Suprapubic skin (tissue), 4 donors: Measurements from ENCODE around the gene SCN5A. TPM values are rescaled to one million over a fixed set of nuclear protein-coding genes. Genes with fewer than 3 reads are reported as not detected.
A peak's percentile ranks its signal among the peaks of the same experiment; 100 is the strongest.

ENCODE experiments used
- DNase-seq, 2 donors: peaks; one replicate each; pipeline ENCODE4 v3.0.0-alpha.2; 2019; ENCODE audit warnings: low spot score in 2 of 2
- H3K27ac ChIP-seq: fragments of 200-600 bp; sonication (generic); one replicate; pipeline ENCODE4 v1.5.1; 2019
- H3K27me3 ChIP-seq: fragments of 200-600 bp; sonication (generic); one replicate; pipeline ENCODE4 v1.5.1; 2019
- H3K36me3 ChIP-seq: fragments of 200-600 bp; sonication (generic); one replicate; pipeline ENCODE4 v1.5.1; 2019
- H3K4me1 ChIP-seq: fragments of 200-600 bp; sonication (generic); one replicate; pipeline ENCODE4 v1.5.1; 2019
- H3K4me3 ChIP-seq: fragments of 200-600 bp; sonication (generic); one replicate; pipeline ENCODE4 v1.5.1; 2019; ENCODE audit warnings: mild to moderate bottlenecking
- H3K9me3 ChIP-seq: fragments of 200-600 bp; sonication (generic); one replicate; pipeline ENCODE4 v1.5.1; 2019
- EP300 ChIP-seq: sonication (generic); formaldehyde crosslinking; IDR thresholded peaks from one replicate; pipeline ENCODE4 v1.6.1; 2017; ENCODE audit warnings: antibody characterized with exemption
- POLR2A ChIP-seq, 2 donors: fragments of 450-650 bp; IDR thresholded peaks; one replicate each; pipeline ENCODE4 v1.6.1; 2017; ENCODE audit warnings: antibody characterized with exemption in 2 of 2, mild to moderate bottlenecking in 2 of 2, moderate library complexity in 2 of 2
- POLR2AphosphoS5 ChIP-seq, 3 donors: sonication (generic); formaldehyde crosslinking; IDR thresholded peaks; one replicate each; pipeline ENCODE4 v1.6.1; 2017; ENCODE audit warnings: antibody characterized with exemption in 3 of 3
- WGBS: methylation state at CpG from one replicate; pipeline ENCODE4 v1.1.5; 2018; 5-methylcytosine and 5-hydroxymethylcytosine counted together
- total RNA-seq, 4 donors: library from RNA; depleted of rRNA; stranded (reverse); fragments of >200 nt; gene quantifications; one replicate each; pipeline ENCODE4 v1.1.0, GENCODE V29; 2016
- TF ChIP-seq, protein P1 (sequence below), 2 donors: fragments of 200-600 bp in 1 of 2; fragments of 450-650 bp in 1 of 2; sonication (generic) in 1 of 2; IDR thresholded peaks; one replicate each; pipeline ENCODE4 v1.5.1; 2016 to 2019; ENCODE audit warnings: antibody characterized with exemption in 2 of 2, mild to moderate bottlenecking in 1 of 2, moderate library complexity in 1 of 2

SCN5A gene
- total RNA-seq, 4 donors from 2014 or later: 0.15 to 1.1 (median 1.0) TPM; not detected in 1

DNA sequence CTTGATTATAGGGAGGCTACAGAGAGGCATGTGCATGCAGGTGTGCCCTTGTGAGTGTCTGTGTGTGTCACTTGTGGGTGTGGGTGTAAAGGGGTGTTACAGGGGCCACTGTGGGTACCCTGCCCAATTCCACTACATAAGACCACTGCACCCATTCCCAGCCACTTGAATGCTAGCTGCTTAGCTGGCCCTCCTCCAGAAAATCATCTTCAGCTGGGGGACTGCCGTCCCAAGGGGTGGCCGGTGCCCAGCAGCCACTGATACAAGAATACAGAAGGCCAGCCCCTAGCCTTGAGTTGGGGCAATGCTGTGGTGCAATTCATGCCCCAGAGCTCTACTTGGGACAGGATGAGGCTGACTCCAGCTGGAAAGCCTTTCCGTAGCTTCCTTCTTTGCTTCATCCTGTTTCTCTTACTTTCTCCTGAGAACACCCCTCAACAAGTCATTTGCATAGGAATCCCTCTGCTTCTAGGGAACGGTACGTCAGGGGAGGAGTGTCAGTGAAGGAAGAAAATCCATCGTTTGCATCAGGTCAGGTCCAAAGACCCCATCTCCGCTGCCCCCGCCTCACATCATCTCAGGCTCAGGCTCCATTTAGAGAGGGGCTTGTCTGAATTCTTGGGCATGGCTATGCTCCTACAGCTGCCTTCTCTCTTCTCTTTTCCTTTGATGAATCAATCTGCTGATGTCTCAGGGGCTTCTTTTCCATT lies 72.0 kb downstream of the SCN5A start:
- Histone ChIP-seq H3K27me3 (peaks cover 9% of the 10 kb centered on the region), H3K4me3 (no peak overlapping the region), H3K9me3 (no peaks in the 10 kb centered on the region), H3K36me3 (no peaks in the 10 kb centered on the region), H3K27ac (no peak overlapping the region), H3K4me1 (no peaks in the 10 kb centered on the region)
- DNase-seq: peak in 1 of 2 donors; percentile 43
- WGBS: 80% methylated on average over 8 of the region's 8 CpGs
- TF ChIP-seq EP300: no peak

DNA sequence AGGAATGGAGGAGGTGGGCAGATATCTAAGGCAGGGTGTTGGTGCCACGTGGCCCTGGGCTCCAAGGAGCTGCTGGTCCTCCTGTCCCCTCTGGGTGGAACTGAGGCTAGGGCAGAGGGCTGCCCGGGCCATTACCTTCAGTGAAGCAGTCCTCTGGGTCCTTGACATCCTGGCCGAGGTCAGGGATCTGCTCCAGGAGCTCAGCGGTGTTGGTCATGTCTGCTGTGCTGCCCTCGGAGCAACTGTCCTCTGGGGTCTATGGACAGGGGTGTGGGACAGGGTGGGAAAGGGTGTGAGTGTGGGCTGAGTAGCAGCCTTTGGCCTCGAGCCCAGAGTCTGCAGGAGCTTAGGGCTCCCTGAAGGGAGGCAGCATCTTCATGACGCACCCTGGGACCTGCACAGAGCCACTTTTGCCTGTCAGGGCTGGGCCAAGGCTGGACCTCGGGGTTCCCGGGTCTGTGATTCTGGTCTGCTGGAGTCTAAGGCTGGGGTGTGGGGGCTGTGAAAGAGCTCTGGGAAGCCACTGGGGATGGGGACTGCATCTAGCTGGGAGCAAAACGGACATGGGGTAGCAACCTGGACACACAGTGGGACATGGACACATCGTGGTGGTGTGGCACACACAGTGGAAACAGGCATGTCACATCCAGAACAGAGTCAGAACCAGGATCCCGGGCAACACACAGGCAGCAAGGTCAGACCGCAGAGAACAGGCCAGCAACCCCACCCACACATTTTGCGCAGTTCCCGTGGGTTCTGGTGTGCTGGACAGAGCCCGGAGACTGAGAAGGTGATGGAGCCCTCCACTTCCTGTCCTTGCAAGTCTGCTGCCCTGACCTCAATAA lies 72.7 kb downstream of the SCN5A start:
- H3K27me3 ChIP-seq: peaks cover 9% of the 10 kb centered on the region
- no peaks in the 10 kb centered on the region for H3K9me3 ChIP-seq
- H3K36me3 ChIP-seq: no peaks in the 10 kb centered on the region
- 84% methylated on average over 12 of the region's 16 CpGs for whole genome bisulfite sequencing
- H3K27ac ChIP-seq: no peak overlapping the region
- TF ChIP-seq, protein P1, sequence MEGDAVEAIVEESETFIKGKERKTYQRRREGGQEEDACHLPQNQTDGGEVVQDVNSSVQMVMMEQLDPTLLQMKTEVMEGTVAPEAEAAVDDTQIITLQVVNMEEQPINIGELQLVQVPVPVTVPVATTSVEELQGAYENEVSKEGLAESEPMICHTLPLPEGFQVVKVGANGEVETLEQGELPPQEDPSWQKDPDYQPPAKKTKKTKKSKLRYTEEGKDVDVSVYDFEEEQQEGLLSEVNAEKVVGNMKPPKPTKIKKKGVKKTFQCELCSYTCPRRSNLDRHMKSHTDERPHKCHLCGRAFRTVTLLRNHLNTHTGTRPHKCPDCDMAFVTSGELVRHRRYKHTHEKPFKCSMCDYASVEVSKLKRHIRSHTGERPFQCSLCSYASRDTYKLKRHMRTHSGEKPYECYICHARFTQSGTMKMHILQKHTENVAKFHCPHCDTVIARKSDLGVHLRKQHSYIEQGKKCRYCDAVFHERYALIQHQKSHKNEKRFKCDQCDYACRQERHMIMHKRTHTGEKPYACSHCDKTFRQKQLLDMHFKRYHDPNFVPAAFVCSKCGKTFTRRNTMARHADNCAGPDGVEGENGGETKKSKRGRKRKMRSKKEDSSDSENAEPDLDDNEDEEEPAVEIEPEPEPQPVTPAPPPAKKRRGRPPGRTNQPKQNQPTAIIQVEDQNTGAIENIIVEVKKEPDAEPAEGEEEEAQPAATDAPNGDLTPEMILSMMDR (IDR thresholded peaks at IDR 0.05): no peak
- TF ChIP-seq EP300: no peak
- TF ChIP-seq POLR2A (IDR thresholded peaks at IDR 0.05): no peak
- no peak for TF ChIP-seq POLR2AphosphoS5 (IDR thresholded peaks at IDR 0.05)
- peak in 1 of 2 donors; percentile 77 for DNase-seq
- H3K4me3 ChIP-seq: no peak overlapping the region
- H3K4me1 ChIP-seq: no peaks in the 10 kb centered on the region

GRCh38 chr3:38576131-38576525 lies 73.4 kb downstream of the SCN5A start:
- Histone ChIP-seq H3K4me1 (no peaks in the 10 kb centered on the region), H3K36me3 (no peaks in the 10 kb centered on the region), H3K9me3 (no peaks in the 10 kb centered on the region), H3K4me3 (no peak overlapping the region), H3K27ac (no peak overlapping the region), H3K27me3 (peaks cover 9% of the 10 kb centered on the region)
- DNase-seq: no peak
- no peak for TF ChIP-seq POLR2A (IDR thresholded peaks at IDR 0.05)
- no peak for TF ChIP-seq POLR2AphosphoS5 (IDR thresholded peaks at IDR 0.05)
- no peak for TF ChIP-seq EP300
- TF ChIP-seq, protein P1 (IDR thresholded peaks at IDR 0.05): no peak
- 100% methylated on average over 3 of the region's 5 CpGs for WGBS

DNA sequence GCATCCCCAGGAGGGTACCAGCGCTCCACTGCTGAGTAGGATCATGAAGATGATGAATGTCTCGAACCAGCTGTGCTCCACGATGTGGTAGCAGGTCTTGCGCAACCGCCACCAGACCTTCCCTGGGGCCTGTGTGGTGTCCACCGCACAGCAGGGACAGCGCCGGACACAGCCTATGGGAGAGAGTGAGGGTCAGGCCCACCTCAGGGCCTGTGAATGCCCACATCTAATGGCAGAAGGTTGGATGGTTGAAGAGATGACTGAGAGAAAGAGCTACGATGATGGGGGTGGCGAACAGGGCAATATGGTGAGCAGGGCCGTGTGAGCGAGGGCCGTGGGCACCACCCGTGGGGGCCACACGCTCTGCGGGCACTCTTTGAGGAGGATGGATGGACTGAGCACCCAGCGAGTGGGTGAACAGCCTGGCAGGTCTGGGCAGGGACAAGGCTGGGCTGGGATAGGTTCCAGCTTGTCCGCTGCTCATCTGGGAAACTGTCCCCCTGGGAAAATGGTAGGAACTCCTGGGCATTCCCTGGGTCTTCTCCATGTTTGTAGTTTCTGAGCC lies 74.1 kb downstream of the SCN5A start:
- peak in 1 of 2 donors; percentile 38 for DNase-seq

GRCh38 chr3:38574411-38575278 lies 74.8 kb downstream of the SCN5A start:
- TF ChIP-seq EP300 (no peak), POLR2AphosphoS5 (IDR thresholded peaks at IDR 0.05) (no peak), POLR2A (IDR thresholded peaks at IDR 0.05) (no peak)
- TF ChIP-seq, protein P1 (IDR thresholded peaks at IDR 0.05): no peak
- Histone ChIP-seq H3K9me3 (no peaks in the 10 kb centered on the region), H3K27ac (no peak overlapping the region), H3K4me1 (no peaks in the 10 kb centered on the region), H3K36me3 (no peaks in the 10 kb centered on the region), H3K27me3 (peaks cover 9% of the 10 kb centered on the region), H3K4me3 (no peak overlapping the region)
- peak in 1 of 2 donors; percentile 65 for DNase-seq
- 49% methylated on average over 5 of the region's 6 CpGs for WGBS

More for the DNA sequence above, 74.1 kb downstream of the SCN5A start:
- Histone ChIP-seq H3K9me3 (no peaks in the 10 kb centered on the region), H3K36me3 (no peaks in the 10 kb centered on the region), H3K27me3 (peaks cover 9% of the 10 kb centered on the region), H3K4me1 (no peaks in the 10 kb centered on the region), H3K4me3 (no peak overlapping the region), H3K27ac (no peak overlapping the region)
- TF ChIP-seq EP300 (no peak), POLR2A (IDR thresholded peaks at IDR 0.05) (no peak), POLR2AphosphoS5 (IDR thresholded peaks at IDR 0.05) (no peak)
- TF ChIP-seq, protein P1 (IDR thresholded peaks at IDR 0.05): no peak
- 85% methylated on average over 12 of the region's 18 CpGs for WGBS
